ENCODE results near the gene ROBO1. TPM values are rescaled to one million over a fixed set of nuclear protein-coding genes. Genes with fewer than 3 reads are reported as not detected.

ROBO1 gene
- total and polyA plus RNA-seq, 9 donors: 26.2 to 77.2 (median 38.7) TPM

DNA sequence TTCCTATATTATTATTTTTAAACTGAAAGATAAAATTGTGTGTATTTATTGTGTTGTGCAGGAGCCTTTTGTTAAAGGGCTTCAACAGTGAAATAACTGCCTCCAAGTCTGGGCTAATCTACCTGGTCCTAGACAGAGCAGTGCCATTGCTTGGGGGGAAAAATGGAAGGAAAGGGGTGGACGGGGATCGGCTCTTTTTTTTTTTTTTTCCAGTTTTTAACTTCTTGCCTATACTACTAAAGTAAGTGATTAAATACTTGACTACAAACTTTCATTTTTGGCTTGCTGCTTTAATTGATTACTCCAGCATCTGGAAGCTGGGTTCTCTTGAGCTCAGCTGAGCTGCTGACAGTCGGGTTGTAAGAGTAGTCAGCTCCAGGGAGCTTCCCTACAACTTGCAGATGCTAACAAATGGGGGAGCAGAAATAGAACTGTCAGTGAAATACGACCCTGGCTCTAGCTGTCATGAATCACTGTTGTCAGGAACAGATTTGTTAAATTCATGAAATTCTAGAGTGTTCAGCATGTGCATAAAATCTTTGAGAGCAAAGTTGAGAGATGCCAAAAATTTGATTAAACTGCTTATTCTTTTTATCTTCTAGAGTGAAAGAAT is 276.7 kb downstream of the ROBO1 start:
- Histone ChIP-seq H3K4me3 (ENCODE audit: low read length) (no peak overlapping the region), H3K27ac (ENCODE audit: low read length) (peak overlapping the region; percentile 70), H3K27me3 (ENCODE audit: control insufficient read depth, insufficient read depth, low read length) (no peaks in the 10 kb centered on the region), H3K4me1 (ENCODE audit: control insufficient read depth, insufficient read depth, low read length) (peaks cover 12% of the 10 kb centered on the region), H3K9me3 (replicated peaks; ENCODE audit: control insufficient read depth, low read depth, low read length) (no peaks in the 10 kb centered on the region), H3K36me3 (ENCODE audit: control insufficient read depth, insufficient read depth, low read length) (no peaks in the 10 kb centered on the region)
- WGBS (ENCODE audit: insufficient coverage): 0% methylated on average over 1 of the region's 4 CpGs
- DNase-seq: peak; percentile 68

DNA sequence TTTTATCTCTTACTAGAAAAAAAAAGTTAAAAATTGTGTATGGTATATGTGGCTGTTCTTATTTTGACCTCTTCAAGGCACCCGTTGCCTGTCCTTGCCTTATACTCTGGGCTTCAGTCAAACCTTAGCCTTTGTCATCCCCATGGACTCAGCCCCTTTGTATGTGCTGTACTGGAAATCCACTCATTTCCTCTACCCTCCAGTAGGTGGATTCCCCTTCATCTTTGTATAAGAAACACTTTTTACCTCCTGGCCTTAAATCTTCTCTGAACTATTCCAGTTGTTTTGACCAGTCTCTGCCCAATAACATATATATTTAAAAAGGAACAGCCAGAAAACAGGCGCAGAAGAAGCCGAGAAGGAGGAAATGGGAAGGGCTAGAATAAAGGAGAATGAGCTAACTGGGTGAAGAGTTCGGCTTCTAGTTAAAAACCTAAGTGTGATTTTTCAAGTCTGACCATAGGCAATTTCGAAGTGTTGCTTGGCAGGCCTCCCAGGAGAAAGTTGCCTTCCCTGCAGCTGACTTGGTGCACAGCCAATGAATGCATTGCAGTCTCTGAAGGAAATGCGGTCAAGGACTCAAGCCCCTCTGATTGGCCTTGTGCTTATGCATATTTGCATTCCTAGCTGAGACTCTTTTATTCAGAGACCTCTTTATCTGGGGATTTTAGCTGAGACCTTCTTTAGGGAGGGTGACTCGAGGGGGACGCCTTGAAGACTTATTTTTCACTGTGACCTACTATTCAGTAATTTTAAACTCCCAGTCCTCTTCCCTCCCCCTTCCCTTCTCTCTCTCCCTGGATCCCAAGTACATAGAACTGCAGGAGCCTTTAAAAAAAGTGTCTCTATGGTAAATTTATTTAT is 277.4 kb downstream of the ROBO1 start:
- DNase-seq: peak; percentile 92
- Histone ChIP-seq H3K27ac (ENCODE audit: low read length) (peak overlapping the region; percentile 70), H3K4me3 (ENCODE audit: low read length) (no peak overlapping the region), H3K4me1 (ENCODE audit: control insufficient read depth, insufficient read depth, low read length) (peaks cover 12% of the 10 kb centered on the region), H3K27me3 (ENCODE audit: control insufficient read depth, insufficient read depth, low read length) (no peaks in the 10 kb centered on the region), H3K36me3 (ENCODE audit: control insufficient read depth, insufficient read depth, low read length) (no peaks in the 10 kb centered on the region), H3K9me3 (replicated peaks; ENCODE audit: control insufficient read depth, low read depth, low read length) (no peaks in the 10 kb centered on the region)
- 20% methylated on average over 3 of the region's 8 CpGs for WGBS (ENCODE audit: insufficient coverage)

- H3K36me3 ChIP-seq (ENCODE audit: control insufficient read depth, insufficient read depth, low read length): no peaks in the 10 kb centered on the region
- no peak overlapping the region for H3K27ac ChIP-seq (ENCODE audit: low read length)
- no peak for DNase-seq
- no peak overlapping the region for H3K4me3 ChIP-seq (ENCODE audit: low read length)
- no peaks in the 10 kb centered on the region for H3K27me3 ChIP-seq (ENCODE audit: control insufficient read depth, insufficient read depth, low read length)
- H3K9me3 ChIP-seq (replicated peaks; ENCODE audit: control insufficient read depth, low read depth, low read length): no peaks in the 10 kb centered on the region
- WGBS (ENCODE audit: insufficient coverage): 100% methylated on average over 1 of the region's 2 CpGs
- peaks cover 12% of the 10 kb centered on the region for H3K4me1 ChIP-seq (ENCODE audit: control insufficient read depth, insufficient read depth, low read length)
Observed at GRCh38 chr3:79488407-79488806, 279.4 kb downstream of the ROBO1 start.

- H3K4me3 ChIP-seq (ENCODE audit: low read length): no peak overlapping the region
- no peak overlapping the region for H3K27ac ChIP-seq (ENCODE audit: low read length)
- no peak for DNase-seq
- no peaks in the 10 kb centered on the region for H3K4me1 ChIP-seq (ENCODE audit: control insufficient read depth, insufficient read depth, low read length)
- no CpG with 5 or more reads among the region's 1 CpG for WGBS (ENCODE audit: insufficient coverage)
- H3K27me3 ChIP-seq (ENCODE audit: control insufficient read depth, insufficient read depth, low read length): no peaks in the 10 kb centered on the region
- no peaks in the 10 kb centered on the region for H3K9me3 ChIP-seq (replicated peaks; ENCODE audit: control insufficient read depth, low read depth, low read length)
- H3K36me3 ChIP-seq (ENCODE audit: control insufficient read depth, insufficient read depth, low read length): no peaks in the 10 kb centered on the region
Observed at GRCh38 chr3:79480746-79481145, 287.1 kb downstream of the ROBO1 start.

DNA sequence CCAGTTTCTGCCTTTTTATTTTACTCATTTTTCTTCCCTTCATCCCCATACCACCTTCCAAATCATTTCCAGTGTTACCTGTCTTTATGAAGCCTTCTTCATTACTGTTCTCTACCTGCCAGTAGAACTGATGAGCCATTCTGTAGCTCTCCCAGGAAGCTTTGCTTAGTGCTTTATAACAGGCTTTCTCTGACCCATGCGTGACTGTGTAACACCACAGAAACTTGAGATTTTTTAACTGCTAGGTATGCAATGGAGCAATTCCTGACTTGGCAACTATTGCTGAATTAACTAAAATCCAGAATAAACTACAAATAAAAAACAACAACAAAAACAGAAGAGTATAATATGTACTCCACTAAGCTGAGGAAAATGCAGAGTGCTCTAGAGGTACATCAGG is 289.2 kb downstream of the ROBO1 start:
- H3K9me3 ChIP-seq (replicated peaks; ENCODE audit: control insufficient read depth, low read depth, low read length): no peaks in the 10 kb centered on the region
- no peak overlapping the region for H3K4me3 ChIP-seq (ENCODE audit: low read length)
- no peaks in the 10 kb centered on the region for H3K4me1 ChIP-seq (ENCODE audit: control insufficient read depth, insufficient read depth, low read length)
- DNase-seq: no peak
- no peaks in the 10 kb centered on the region for H3K27me3 ChIP-seq (ENCODE audit: control insufficient read depth, insufficient read depth, low read length)
- H3K27ac ChIP-seq (ENCODE audit: low read length): no peak overlapping the region
- WGBS (ENCODE audit: insufficient coverage): no CpG with 5 or more reads among the region's 1 CpG
- H3K36me3 ChIP-seq (ENCODE audit: control insufficient read depth, insufficient read depth, low read length): no peaks in the 10 kb centered on the region

DNA sequence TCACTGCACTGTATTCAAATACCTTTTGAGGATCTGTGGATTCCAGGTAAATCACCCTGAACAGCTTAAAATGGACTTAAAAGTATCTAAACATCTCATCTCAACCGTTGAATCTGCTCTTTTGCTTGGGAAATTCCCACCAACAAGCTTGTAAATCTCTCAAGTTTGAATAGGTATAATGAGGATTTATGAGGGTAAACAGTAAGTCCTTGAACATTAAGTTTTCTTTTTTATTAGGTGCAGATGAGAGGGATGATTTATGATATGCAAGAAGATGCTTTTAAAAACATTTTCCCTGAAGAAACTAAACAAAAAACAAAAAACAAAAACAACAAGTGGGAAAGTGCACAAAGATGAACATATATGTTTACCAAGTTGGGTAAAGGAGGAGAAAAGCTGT is 290.6 kb downstream of the ROBO1 start:
- H3K36me3 ChIP-seq (ENCODE audit: control insufficient read depth, insufficient read depth, low read length): no peaks in the 10 kb centered on the region
- H3K4me1 ChIP-seq (ENCODE audit: control insufficient read depth, insufficient read depth, low read length): no peaks in the 10 kb centered on the region
- no peak for DNase-seq
- no CpG with 5 or more reads among the region's 1 CpG for WGBS (ENCODE audit: insufficient coverage)
- H3K27ac ChIP-seq (ENCODE audit: low read length): no peak overlapping the region
- H3K9me3 ChIP-seq (replicated peaks; ENCODE audit: control insufficient read depth, low read depth, low read length): no peaks in the 10 kb centered on the region
- H3K4me3 ChIP-seq (ENCODE audit: low read length): no peak overlapping the region
- H3K27me3 ChIP-seq (ENCODE audit: control insufficient read depth, insufficient read depth, low read length): no peaks in the 10 kb centered on the region

GRCh38 chr3:79473993-79474392 is 293.8 kb downstream of the ROBO1 start:
- no peaks in the 10 kb centered on the region for H3K36me3 ChIP-seq (ENCODE audit: control insufficient read depth, insufficient read depth, low read length)
- H3K9me3 ChIP-seq (replicated peaks; ENCODE audit: control insufficient read depth, low read depth, low read length): no peaks in the 10 kb centered on the region
- no peak overlapping the region for H3K27ac ChIP-seq (ENCODE audit: low read length)
- no peaks in the 10 kb centered on the region for H3K4me1 ChIP-seq (ENCODE audit: control insufficient read depth, insufficient read depth, low read length)
- WGBS (ENCODE audit: insufficient coverage): no CpG with 5 or more reads among the region's 2 CpGs
- no peak overlapping the region for H3K4me3 ChIP-seq (ENCODE audit: low read length)
- no peaks in the 10 kb centered on the region for H3K27me3 ChIP-seq (ENCODE audit: control insufficient read depth, insufficient read depth, low read length)
- no peak for DNase-seq

DNA sequence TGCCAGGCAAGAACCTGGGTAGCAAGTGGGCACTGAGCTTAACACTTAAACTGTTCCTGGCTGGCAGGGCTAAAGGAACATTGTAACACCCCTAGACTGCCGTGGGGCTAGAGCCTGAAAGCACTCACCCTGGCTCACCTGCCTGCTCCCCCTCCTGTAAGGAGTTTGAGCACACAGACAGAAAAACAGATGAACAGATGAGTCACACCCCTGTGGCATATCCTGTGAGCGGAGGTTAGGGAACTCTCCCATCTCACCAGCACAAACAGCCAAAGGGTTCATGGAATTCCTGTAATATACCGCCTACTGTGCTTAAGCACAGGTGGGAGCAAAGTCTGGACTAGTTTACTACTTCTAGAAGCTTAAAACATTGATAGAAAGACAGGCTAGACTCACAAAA is 300.1 kb downstream of the ROBO1 start:
- 100% methylated on average over 1 of the region's 3 CpGs for WGBS (ENCODE audit: insufficient coverage)

DNA sequence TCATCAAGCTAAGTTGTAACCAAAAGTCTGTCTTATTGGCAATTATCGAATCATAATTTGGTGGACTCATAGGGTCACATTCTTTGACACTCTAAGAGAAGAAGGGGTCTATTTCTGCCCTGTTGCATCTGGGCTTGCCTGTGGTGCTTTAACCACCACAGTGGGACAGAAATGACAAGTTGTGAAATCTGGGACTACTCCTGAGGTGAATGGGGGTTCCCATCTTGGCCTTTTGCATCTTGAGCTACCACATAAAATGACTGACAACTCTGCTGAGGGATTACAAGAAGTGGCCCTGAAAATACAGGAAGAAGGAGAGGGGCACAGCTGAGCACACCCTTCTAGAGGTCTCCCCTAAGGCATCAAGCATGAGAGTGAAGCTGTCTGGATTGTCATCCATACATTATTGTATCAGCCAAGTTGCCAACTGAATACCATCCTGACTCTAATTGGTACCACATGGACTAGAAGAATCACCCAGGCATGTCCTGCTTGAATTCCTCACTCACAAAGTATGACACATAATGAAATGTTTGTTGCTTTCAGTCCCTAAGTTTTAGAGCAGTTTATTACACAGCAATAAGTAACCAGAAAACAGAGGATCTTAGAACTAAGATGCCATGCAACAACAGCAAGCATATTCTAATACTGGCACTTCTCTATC is 306.5 kb downstream of the ROBO1 start:
- Histone ChIP-seq H3K36me3 (ENCODE audit: control insufficient read depth, insufficient read depth, low read length) (no peaks in the 10 kb centered on the region), H3K9me3 (replicated peaks; ENCODE audit: control insufficient read depth, low read depth, low read length) (no peaks in the 10 kb centered on the region), H3K4me1 (ENCODE audit: control insufficient read depth, insufficient read depth, low read length) (no peaks in the 10 kb centered on the region), H3K27ac (ENCODE audit: low read length) (no peak overlapping the region), H3K4me3 (ENCODE audit: low read length) (no peak overlapping the region), H3K27me3 (ENCODE audit: control insufficient read depth, insufficient read depth, low read length) (no peaks in the 10 kb centered on the region)
- no CpG with 5 or more reads among the region's 1 CpG for WGBS (ENCODE audit: insufficient coverage)
- no peak for DNase-seq

More for the DNA sequence above, 300.1 kb downstream of the ROBO1 start:
- Histone ChIP-seq H3K27me3 (ENCODE audit: control insufficient read depth, insufficient read depth, low read length) (no peaks in the 10 kb centered on the region), H3K4me1 (ENCODE audit: control insufficient read depth, insufficient read depth, low read length) (no peaks in the 10 kb centered on the region), H3K36me3 (ENCODE audit: control insufficient read depth, insufficient read depth, low read length) (no peaks in the 10 kb centered on the region), H3K9me3 (replicated peaks; ENCODE audit: control insufficient read depth, low read depth, low read length) (no peaks in the 10 kb centered on the region), H3K4me3 (ENCODE audit: low read length) (no peak overlapping the region), H3K27ac (ENCODE audit: low read length) (no peak overlapping the region)
- no peak for DNase-seq

DNA sequence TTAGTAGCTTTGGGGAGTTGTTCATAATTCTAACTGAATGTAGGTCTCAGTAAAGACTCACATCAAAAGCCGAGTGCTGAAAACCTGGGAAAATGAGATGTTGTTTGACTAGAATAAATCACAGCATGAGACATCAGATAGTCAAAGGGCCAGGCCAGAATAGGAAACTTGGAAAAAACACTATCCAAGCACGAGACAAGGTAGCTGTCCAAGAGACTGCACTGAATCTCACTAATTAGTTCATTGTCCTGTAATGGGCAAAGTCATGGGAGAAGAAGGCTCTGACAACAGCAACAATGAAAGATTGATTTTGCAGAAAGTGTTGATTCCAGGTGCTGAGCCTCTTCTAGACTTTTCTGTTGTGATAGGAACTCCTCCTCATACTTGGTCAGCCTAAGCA is 314.2 kb downstream of the ROBO1 start:
- no CpG with 5 or more reads among the region's 2 CpGs for WGBS (ENCODE audit: insufficient coverage)
- Histone ChIP-seq H3K27me3 (ENCODE audit: control insufficient read depth, insufficient read depth, low read length) (no peaks in the 10 kb centered on the region), H3K27ac (ENCODE audit: low read length) (no peak overlapping the region), H3K9me3 (replicated peaks; ENCODE audit: control insufficient read depth, low read depth, low read length) (no peaks in the 10 kb centered on the region), H3K36me3 (ENCODE audit: control insufficient read depth, insufficient read depth, low read length) (no peaks in the 10 kb centered on the region), H3K4me1 (ENCODE audit: control insufficient read depth, insufficient read depth, low read length) (no peaks in the 10 kb centered on the region), H3K4me3 (ENCODE audit: low read length) (no peak overlapping the region)
- DNase-seq: no peak
